ENCODE measurements around the gene SULF2.

GRCh38 chr20:47724910-47725247 lies 60.4 kb downstream of the SULF2 start:
- TF ChIP-seq CTCF (IDR thresholded peaks at IDR 0.05) (no peak), POLR2A (IDR thresholded peaks at IDR 0.05) (no peak)

All from testis (tissue), 2 donors.